GM19043 (cell line): Measurements from ENCODE around the gene SETD1B.

Experiments used
- ATAC-seq: cut with Tn5 transposase; IDR thresholded peaks from one replicate; pipeline ENCODE4 v1.9.1; 2021; ENCODE audit warnings: low read depth; ENCODE audit not compliant: unreplicated experiment

SETD1B gene

GRCh38 chr12:121806546-121807423, 3.0 kb downstream of the SETD1B start:
- ATAC-seq, result no peak

GRCh38 chr12:121807642-121808347, 4.0 kb downstream of the SETD1B start:
- no peak for ATAC-seq

- ATAC-seq, result no peak
Observed at GRCh38 chr12:121808623-121809022, 4.8 kb downstream of the SETD1B start.

GRCh38 chr12:121809712-121810116, 5.9 kb downstream of the SETD1B start:
- ATAC-seq, result no peak

GRCh38 chr12:121810234-121810817, 6.5 kb downstream of the SETD1B start:
- no peak for ATAC-seq

DNA sequence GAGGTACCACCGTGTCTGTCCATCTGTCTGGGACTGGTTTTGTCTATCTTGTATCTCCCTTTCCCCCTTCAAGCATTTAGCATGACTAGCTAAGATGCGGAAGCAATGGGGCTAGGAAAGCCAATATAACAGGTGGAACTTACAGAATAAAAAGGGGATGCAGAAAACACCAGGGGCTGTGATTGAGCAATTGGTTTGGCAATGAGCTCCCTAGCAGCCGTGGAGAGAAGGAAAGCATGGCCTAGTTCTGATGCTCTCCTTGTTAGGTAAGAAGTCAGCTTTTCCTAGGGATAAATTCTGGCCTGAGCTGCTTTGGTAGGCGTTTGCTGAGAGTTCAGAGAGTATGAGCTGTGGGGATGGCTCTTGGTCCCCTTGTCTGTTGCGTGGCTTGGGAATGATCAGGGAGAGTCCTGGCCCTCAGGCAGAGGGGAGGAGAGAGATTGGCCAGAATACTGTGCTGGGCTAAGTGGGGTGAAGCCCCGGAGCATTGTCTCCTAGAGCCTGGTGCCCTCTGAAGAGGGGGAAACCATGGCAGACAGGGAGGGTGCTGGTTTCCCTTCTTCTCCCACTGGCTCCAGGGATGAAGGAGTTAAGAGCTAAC, 7.1 kb downstream of the SETD1B start:
- no peak for ATAC-seq

DNA sequence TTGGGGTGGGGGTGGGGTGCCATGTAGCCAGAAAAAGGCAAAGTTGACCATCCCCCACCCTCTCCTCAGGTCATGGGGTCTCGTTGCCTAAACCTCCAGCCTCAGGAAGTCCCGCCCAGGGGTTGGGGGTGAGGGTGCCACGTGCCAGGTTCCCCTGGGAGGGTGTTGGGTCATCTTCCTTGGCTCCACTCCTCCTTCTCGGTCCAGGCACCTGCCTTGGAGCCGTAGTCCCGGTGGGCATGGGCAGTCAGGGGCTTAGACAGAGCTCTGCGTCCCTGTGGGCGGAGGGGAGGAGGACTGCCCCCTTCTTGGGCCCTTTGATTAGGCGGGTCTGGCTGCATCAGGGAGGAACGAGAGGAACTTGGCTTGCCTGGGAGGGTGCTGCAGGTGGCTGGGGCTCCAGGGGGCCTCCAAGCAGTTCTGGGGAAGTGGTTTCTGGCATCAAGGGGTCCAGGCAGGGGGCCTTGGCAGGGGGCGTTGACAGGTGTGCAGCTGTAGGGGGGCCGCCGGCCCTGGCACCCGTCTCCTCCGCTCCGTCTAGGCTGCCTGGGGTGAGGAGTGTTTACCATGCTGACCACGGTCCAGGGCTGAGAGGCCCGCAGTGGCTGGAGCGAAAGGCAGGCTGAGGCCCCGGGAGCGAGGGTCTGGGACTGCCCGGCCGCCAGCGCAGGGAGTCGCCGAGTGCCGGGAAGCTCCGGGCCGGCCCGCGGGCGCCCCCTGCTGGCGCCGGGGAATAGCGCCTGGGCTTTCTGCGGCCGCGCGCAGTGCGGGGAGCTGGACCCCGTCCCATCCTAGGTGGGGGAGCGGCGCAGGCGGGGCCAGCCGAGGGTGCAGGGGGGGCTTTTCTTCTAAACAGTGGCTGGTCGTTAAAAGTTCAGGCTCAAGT, 7.9 kb downstream of the SETD1B start:
- ATAC-seq, result peak; percentile 66

DNA sequence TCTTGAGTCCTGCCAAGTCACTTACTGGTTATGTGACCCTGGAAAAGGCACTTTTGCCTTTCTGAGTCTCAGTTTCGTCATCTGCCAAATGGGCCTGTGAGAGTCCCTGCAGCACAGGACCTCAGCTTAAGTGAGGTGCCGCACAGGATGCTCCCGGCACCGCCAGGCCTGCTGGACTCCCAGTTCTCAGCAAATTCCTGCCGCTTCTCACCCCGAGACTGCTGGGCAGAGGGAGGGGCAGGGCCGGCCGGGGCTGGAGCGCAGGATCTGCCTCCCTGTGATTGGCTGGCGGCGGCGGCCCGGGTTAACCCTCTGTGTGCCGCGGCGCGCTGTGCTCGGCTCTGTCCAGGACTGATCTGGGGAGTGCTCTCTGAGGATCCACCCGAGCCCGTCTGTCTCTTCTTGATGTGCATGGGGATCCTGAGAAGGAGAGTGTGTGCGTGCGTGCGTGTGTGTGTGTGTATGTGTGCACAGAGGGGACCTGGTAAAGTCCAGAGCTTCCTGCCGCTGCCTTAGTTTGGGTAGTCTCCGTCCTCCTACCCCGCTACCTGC, 8.6 kb downstream of the SETD1B start:
- no peak for ATAC-seq

DNA sequence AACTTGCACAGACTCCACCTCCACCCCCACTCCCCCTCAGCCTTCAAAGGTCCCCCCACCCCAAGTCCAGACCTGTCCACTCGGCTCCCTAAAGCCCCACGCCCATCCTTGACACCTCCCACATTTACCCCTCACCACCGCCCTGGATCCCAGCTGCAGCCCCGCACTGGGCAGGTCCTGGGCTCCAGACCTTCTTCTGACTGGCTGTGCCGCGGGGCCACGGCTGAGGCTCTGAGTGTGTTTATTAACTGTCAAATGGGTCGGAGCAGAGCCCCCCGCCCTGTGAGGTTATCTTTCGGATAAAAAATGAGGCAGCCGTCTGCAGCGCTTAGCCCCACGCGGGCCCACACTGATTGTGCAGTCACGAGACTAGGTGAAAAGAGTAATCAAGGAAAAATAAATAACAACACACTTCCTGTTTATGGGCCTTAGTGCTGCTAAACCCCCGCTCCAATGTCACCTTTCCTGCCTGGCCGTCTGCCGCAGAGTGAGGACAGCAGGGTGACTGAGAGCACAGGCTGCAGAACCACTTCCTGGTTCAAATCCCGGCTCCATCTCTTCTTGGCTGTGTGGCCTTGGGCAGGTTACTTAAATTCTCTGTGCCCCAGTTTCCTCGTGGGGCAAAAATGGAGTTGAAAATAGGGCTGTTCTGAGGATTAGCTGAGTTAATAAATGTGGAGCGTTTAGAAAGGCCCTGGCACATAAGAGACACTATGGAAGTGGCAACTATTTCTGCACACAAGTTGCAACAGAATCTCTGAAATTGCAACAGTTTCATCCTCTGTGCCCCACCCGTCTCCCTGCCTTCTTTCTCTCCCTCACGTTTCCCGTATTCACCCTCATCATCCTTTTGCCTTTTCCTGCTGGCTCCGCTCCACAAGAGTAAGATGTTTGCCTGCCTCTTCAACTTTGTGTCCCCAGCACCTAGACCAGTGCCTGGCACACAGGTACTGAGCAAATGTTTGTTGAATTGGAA, 9.4 kb downstream of the SETD1B start:
- ATAC-seq, result no peak

GRCh38 chr12:121813951-121814350, 10.1 kb downstream of the SETD1B start:
- ATAC-seq, result no peak

GRCh38 chr12:121814429-121815119, 10.8 kb downstream of the SETD1B start:
- ATAC-seq, result no peak

DNA sequence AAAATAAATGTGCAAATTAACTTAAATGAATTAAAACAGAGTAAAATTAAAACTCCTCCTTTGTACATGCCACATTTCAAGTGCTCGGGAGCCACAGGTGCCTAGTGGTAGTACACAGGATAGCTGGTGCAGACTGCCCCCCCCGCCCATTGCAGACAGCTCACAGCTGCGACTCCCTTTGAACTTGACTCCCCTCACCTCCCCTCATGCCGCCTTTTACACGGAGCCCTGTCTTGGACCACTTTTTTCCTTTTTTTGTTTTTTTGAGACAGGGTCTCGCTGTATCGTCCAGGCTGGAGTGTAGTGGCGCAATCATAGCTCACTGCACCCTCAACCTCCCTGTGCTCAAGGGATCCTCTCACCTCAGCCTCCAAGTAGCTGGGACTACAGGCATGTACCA, 11.5 kb downstream of the SETD1B start:
- no peak for ATAC-seq

GRCh38 chr12:121816925-121817647, 13.3 kb downstream of the SETD1B start:
- ATAC-seq, result no peak

DNA sequence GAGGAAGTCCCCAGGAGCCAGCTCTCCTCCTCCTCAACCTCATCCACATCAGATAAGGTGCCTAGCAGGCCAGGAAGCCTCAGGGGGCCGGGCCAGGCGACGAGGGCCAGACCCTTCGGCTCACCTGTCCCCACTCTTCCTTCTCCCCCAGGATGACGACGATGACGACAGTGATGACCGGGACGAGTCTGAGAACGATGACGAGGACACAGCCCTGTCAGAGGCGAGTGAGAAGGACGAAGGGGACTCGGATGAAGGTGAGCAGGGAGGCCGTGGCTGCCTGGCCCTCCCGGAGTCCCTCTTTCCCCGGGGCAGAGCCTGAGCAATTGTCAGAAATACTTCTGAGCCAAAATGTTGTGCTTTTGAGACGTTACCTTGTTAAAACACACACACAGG, 13.8 kb downstream of the SETD1B start:
- no peak for ATAC-seq

DNA sequence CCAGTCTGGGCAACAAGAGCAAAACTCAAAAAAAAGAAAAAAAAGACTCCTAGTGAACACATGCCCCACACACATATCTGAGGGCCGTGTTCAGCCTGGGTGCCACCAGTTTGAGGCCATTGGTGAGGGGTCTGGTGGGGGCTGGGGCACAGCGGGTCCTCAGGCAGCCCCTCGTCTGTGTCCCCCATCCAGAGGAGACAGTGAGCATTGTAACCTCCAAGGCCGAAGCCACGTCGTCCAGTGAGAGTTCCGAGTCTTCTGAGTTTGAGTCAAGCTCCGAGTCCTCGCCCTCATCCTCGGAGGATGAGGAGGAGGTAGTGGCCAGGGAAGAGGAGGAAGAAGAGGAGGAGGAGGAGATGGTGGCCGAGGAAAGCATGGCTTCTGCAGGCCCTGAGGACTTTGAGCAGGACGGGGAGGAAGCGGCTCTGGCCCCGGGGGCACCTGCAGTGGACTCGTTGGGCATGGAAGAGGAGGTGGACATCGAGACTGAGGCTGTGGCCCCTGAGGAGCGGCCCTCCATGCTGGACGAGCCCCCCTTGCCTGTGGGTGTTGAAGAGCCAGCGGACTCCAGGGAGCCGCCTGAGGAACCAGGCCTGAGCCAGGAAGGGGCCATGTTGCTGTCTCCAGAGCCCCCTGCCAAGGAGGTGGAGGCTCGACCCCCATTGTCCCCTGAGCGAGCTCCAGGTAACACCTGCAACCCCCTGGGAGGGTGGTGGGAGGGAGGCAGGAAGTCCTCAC, 15.6 kb downstream of the SETD1B start:
- ATAC-seq, result no peak

DNA sequence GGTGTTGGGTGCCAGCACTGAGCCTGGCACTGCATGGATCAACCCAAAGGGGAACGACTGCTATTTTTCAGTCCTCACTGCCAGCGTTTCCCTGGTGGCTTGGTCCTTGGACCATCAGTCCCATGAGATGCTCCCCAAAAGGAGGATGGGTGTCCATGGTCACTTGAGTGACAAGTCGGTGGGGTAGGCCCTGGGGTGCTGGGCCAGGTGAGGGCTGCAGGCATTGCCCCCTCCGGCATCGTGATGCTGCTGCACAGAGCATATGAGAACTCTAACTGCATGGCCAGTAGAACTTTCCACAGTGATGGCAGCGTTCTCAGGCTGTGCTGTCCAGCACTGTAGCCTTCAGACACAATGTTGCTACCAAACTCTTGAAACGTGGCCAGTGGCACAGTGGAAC, 16.2 kb downstream of the SETD1B start:
- no peak for ATAC-seq
